NK-92 treated with Interleukin-12 subunit alpha and Interleukin-12 subunit beta, amount 100 ng/mL, for 24 hours (cell line): ENCODE measurements around the gene DCXR.

Experiments
- DNase-seq: peaks from one replicate; lab custom pipeline; 2025; lab: John Stamatoyannopoulos, UW

Gene DCXR

GRCh38 chr17:82037092-82037888 lies at the start of gene DCXR:
DCXR (minus strand) TSS chr17:82037697; CDS start chr17:82037682, 15 bp downstream.
- DNase-seq: peak; percentile 96

DNA sequence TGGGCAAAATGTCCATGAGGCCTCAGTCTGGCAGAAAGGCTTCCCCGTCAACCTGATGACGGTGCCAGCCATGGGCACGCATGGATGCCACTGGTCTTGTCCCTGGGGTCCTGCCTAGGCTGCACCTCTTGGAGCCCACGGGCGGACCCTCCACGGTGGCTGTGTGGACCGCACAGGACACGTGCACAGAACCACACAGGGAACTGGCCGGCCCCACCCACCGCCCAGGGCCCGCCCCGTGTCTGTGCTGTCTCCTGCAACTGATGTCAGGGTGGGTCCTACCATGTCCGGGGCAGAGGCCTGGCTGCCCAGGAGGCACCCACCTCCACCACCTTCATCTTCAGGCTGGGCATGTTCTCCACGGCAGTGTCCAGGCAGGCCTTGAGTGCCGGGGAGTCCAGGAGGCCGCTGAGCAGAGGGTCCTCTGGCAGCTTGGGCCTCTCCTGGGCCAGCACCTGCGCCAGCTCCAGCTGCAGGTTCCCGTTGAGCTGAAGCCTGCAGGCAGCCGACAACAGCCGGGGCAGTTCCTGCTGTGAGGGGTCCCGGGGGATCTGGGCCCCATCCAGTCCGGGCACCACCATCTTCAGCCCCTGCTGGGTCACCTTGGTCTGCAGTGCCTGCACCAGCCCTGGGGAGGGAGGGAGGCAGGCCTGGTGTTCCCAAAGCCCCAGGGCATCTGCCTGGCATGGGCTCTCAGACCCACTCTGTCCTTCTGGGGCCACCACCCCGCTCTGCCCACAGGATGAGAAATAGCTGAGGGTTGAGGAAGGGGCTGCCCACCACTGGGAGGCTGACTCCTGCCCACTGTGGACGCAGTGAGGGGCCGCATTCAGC lies 48.7 kb upstream of the DCXR start:
- no peak for DNase-seq

DNA sequence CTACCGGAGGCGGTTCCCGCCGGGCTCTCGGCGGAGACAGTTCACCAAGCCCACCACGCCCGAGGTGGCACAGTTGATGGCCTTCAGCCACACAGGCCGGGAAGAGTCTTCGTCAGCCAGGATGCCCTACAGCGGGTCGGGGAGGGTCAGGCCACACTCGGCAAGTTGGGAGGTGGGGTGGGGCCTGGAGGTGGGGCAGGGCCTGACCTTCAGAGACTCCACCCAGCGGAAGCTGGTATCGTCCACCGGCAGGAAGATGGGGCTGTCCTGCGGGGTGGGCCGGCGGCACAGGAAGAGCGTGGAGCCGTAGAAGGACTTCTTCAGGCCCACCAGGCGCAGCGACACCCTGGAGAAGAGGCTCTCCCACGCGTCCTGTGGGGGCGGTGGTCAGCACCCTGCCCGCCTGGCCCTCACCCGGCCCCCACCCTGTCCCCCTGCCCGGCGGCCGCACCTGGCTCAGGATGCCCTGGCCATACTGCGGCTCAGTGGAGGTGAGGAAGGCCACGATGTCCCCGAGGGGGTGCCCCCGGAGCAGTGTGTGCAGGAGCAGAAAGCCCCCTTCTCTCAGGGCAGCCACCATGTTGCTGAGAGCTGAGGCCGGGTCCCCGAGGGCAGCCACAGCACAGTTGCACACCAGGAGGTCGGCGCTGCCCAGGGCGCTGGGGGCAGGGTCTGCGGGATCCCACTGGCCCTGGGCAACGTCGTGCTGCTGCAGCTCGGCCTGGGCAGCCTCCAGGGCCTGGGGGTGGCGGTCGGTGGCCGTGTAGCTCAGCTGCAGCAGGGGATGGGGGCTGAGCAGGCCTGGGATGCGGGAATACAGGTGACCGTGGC lies 47.7 kb upstream of the DCXR start:
- DNase-seq: no peak

DNA sequence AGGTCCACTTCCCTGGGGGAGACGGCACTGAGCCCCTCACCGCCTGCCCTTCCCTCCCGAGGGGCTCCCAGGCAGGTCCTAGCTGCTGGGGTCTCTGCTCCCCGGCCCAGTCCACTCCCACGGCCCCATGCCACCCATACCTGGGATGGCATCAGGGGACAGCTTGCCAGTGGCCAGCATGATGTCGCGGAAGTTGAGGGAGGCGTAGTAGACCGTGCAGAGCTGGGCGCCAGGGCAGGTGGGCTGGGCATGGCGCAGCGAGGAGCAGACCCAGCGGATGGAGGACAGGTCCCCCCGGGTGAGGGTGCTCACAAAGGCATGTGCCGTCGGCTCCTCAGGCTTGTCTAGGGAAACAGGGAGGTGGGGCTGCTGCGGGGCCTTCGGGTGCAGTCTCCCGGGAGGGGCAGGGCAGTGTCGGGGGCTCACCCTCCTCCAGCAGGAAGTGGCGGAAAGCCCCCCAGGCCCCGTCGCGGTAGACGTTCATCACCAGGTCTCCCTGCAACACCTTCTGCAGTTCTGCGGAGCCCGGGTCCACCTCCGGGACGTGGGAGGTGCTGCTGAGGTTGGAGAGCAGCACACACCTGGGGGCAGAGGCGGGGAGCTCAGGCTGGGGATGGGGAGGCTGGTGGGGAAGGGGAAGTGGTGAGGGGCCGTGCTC lies 47.0 kb upstream of the DCXR start:
- DNase-seq: no peak

- no peak for DNase-seq
Observed at GRCh38 chr17:82083533-82084359, 46.2 kb upstream of the DCXR start.

- no peak for DNase-seq
Observed at GRCh38 chr17:82083009-82083408, 45.5 kb upstream of the DCXR start.

GRCh38 chr17:82082456-82082855 lies 45.0 kb upstream of the DCXR start:
- no peak for DNase-seq

GRCh38 chr17:82081966-82082365 lies 44.5 kb upstream of the DCXR start:
- no peak for DNase-seq

GRCh38 chr17:82081546-82081945 lies 44.0 kb upstream of the DCXR start:
- no peak for DNase-seq

DNA sequence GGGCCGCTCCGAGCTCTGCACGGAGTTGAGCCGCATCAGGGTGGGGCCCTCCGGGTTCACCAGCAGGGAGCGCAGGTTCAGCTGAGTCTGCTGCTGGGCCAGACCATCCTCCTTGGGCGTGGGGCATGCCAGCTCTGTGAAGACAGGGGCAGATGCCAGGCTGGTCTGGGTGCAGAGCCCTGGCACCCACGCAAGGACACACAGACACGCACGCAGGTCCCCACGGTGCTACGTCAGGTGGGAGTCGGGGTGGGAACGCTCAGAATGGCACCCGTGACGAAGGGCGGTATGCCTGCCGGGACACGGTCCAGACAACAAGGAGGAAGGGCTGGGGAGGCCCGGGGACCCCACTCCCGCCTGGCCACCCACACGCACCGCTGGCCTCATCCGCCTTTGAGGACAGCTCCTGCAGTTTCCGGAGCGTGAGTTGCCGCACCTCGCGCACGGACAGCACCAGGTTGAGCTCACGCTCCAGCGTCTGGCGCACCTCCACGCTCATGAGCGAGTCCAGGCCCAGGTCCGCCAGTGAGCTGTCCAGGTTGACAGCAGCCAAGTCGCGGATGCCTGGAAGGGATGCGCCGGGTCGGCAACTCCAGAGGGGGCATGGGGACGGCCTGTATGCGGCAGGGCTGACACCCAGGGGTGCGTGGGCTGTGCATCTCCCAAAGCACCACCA lies 43.4 kb upstream of the DCXR start:
- no peak for DNase-seq

GRCh38 chr17:82080048-82080788 lies 42.7 kb upstream of the DCXR start:
- no peak for DNase-seq

DNA sequence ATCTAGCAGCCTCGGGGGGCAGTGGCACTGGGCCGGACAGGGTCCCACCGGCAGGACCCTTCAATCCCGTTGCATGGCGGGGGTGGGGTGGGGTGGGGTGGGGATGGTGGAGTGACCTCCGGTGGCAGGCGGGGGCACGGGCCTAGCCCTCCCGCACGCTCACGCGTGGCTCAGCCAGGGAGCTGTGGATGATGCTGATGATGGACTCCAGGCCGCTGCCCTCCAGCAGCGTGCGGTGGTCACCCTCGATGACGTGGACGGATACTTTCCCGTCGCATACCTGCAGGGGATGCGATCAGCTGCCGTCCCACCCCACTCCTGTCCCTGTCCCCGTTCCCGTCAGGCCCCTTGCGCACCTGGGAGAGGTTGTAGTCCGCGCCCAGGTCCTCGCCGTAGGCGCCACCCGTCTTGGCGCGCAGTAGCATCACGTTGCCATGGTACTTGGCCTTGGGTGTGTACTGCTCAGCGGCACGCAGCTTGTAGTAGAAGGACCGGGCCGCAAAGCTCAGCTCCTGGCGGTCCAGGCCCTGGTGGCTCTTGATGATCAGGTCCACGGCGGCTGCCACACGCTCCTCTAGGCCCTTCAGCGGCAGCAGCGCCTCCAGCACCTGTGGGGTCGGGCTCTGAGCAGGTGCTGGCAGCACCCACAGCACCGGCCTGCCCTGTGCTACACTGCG lies 41.6 kb upstream of the DCXR start:
- DNase-seq: no peak

- no peak for DNase-seq
Observed at GRCh38 chr17:82078433-82078832, 40.9 kb upstream of the DCXR start.

- DNase-seq: no peak
Observed at GRCh38 chr17:82077617-82078358, 40.3 kb upstream of the DCXR start.

DNA sequence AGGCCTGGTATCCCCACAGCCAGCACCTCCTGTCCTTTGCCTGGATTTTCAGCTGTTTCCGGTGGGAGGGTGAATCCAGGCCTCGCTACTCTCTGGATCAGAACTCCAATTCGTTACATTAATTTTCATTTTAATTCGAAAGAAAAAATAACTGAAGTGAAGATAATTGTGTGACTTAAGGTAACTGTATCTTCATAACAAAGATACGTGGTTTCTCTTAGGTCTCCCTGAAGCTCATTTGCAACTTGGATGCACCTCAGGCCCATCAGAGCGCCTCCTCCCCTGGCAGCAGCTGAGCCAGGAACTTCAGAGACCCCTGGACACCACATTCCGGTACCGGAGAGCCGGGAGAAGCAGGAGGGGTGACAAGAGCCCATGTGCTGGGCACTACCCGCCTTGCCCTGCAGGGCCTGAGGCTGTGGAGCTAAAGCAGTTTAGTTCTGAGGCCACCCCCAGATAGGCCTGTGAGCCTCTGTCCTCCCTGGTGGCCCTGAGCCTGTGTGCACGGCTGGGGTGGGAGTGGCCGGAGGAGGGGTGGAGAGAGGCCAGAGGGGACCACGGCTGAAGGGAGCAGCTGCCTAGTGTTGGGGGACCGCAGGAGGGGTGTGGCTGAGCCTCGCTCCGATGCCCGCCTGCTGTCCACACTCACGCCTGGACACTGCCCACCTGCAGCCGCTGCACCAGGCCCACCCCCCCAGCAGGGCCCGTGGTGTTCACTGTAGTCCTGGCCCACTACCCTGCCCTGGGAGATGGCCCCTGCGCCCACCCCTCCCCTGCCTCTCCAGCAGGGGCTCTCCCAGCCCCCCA lies 39.5 kb upstream of the DCXR start:
- DNase-seq: no peak

DNA sequence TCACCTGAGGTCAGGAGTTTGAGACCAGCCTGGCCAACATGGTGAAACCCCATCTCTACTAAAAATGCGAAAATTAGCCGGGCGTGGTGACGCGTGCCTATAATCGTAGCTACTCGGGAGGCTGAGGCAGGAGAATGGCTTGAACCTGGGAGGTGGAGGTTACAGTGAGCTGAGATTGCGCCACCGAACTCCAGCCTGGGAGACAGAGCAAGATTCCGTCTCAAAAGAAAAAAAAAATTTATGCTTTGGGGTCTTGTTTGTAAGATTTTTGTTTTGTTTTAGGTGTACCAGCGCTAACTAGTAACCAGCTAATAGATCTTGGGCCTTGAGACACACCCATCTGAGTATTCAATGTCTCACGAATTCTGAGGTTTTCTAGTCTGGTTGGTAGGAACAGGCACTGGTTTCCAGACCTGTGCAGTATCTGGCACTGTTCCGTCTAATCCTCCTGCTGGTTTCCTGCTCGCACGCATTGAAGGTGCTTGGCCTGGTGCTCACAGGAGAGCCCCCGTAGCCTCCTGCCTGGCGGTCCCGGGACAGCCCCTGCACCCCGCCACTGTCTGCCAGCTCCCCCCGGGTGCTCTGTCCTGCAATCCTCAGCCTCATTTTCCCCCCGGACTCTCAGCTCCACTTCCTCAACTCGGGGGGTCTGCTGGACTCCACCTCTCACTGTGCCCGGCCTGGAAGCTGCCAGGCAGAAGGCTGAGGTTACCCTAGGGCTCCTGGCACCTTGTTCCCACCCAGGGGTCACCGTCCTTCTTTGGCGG lies 38.7 kb upstream of the DCXR start:
- DNase-seq: no peak

- no peak for DNase-seq
Observed at GRCh38 chr17:82073446-82073845, 35.9 kb upstream of the DCXR start.
